T-cell (primary cell): ENCODE measurements around the gene APBB2. TPM values are rescaled to one million over a fixed set of nuclear protein-coding genes. Genes with fewer than 3 reads are reported as not detected.

Experiments
- ATAC-seq, 4 experiments: fragments of 200-7000 bp in 3 of 4; fragments of 150-1000 bp in 1 of 4; cut with Tn5 transposase; replicated peaks in 1 of 4; 1 replicate in 3 of 4; 2 replicates in 1 of 4; pipeline ENCODE4 v1.10.0; 2021; ENCODE audit warnings: moderate library complexity in 3 of 4, mild to moderate bottlenecking in 2 of 4, moderate number of reproducible peaks in 1 of 4
- CTCF ChIA-PET, 2 donors: fragments of 300-600 bp; sonication (Branson Sonifier 250); formaldehyde crosslinking; loops; one replicate each; lab custom pipeline; 2022; ENCODE audit warnings: antibody characterized with exemption in 2 of 2; lab: Charles Lee
- POLR2A ChIA-PET, 2 donors: fragments of 300-600 bp; sonication (Branson Sonifier 250); formaldehyde crosslinking; loops; one replicate each; lab custom pipeline; 2022; ENCODE audit warnings: antibody characterized with exemption in 2 of 2; lab: Charles Lee
- DNase-seq, 35 experiments: peaks; one replicate each; pipeline versions ENCODE4 v3.0.0 to v3.0.0-alpha.2; 2013 to 2023
- H3K27ac ChIP-seq: one replicate; pipeline ENCODE4 v1.5.1; 2013; ENCODE audit warnings: low read length
- H3K27me3 ChIP-seq, 2 experiments: replicated peaks in 1 of 2; 1 replicate in 1 of 2; 2 replicates in 1 of 2; pipeline versions ENCODE4 v1.6.1 to v1.7.0; 2013; ENCODE audit warnings: low read length in 1 of 2, mixed read lengths in 1 of 2; ENCODE audit not compliant: control insufficient read depth in 2 of 2, insufficient read depth in 2 of 2; ENCODE audit errors: extremely low read depth in 1 of 2
- H3K36me3 ChIP-seq, 2 donors: 1 replicate in 1 of 2; 2 replicates in 1 of 2; pipeline versions ENCODE4 v1.6.1 to v1.7.0; 2013; ENCODE audit warnings: low read length in 1 of 2; ENCODE audit not compliant: control insufficient read depth in 2 of 2, insufficient read depth in 1 of 2; ENCODE audit errors: extremely low read depth in 1 of 2
- H3K4me1 ChIP-seq, 2 experiments: 1 replicate in 1 of 2; 2 replicates in 1 of 2; pipeline versions ENCODE4 v1.6.1 to v1.7.0; 2013; ENCODE audit warnings: low read length in 2 of 2, mixed read lengths in 1 of 2; ENCODE audit not compliant: insufficient read depth in 2 of 2, control insufficient read depth in 1 of 2; ENCODE audit errors: extremely low read depth in 1 of 2
- H3K4me3 ChIP-seq, 2 donors: 1 replicate in 1 of 2; 2 replicates in 1 of 2; pipeline versions ENCODE4 v1.5.1 to v1.7.0; 2013; ENCODE audit warnings: mild to moderate bottlenecking in 2 of 2, low read length in 1 of 2, moderate library complexity in 1 of 2; ENCODE audit not compliant: control insufficient read depth in 1 of 2; ENCODE audit errors: extremely low read depth in 1 of 2
- H3K9me3 ChIP-seq: 2 replicates; pipeline ENCODE4 v1.7.0; 2013
- H3K27ac Mint-ChIP-seq, 2 donors: one replicate each; pipeline ENCODE4 v1.8.0; 2020 to 2021; ENCODE audit warnings: mild to moderate bottlenecking in 2 of 2, mixed read lengths in 2 of 2
- H3K27me3 Mint-ChIP-seq, 2 donors: one replicate each; pipeline ENCODE4 v1.8.0; 2021 to 2022; ENCODE audit warnings: mixed read lengths in 2 of 2
- H3K36me3 Mint-ChIP-seq: one replicate; pipeline ENCODE4 v1.8.0; 2021; ENCODE audit warnings: mixed read lengths
- H3K4me1 Mint-ChIP-seq, 3 donors: one replicate each; pipeline ENCODE4 v1.8.0; 2020 to 2022; ENCODE audit warnings: mixed read lengths in 3 of 3, mild to moderate bottlenecking in 1 of 3
- H3K4me3 Mint-ChIP-seq, 3 donors: one replicate each; pipeline ENCODE4 v1.8.0; 2020 to 2022; ENCODE audit warnings: mild to moderate bottlenecking in 3 of 3, mixed read lengths in 3 of 3, moderate library complexity in 3 of 3
- H3K9me3 Mint-ChIP-seq, 3 donors: one replicate each; pipeline ENCODE4 v1.8.0; 2020 to 2022; ENCODE audit warnings: mixed read lengths in 3 of 3
- WGBS: methylation state at CpG from one replicate; pipeline ENCODE4 v1.1.5; 2013; ENCODE audit warnings: missing lambda C conversion rate; ENCODE audit not compliant: insufficient coverage; 5-methylcytosine and 5-hydroxymethylcytosine counted together
- total RNA-seq, 35 experiments: library from RNA in 6 of 35; stranded (reverse) in 6 of 35; fragments of 120-200 nt in 1 of 35; gene quantifications; one replicate each; pipeline versions ENCODE4 v1.2.1 to v1.2.4 and lab custom pipeline; 2013 to 2026

The APBB2 gene
- total RNA-seq, 5 donors from 2014 or later (not counting 1 experiment from before 2014, with no cell fraction given): 0.23 to 1.6 (median 0.70) TPM

DNA sequence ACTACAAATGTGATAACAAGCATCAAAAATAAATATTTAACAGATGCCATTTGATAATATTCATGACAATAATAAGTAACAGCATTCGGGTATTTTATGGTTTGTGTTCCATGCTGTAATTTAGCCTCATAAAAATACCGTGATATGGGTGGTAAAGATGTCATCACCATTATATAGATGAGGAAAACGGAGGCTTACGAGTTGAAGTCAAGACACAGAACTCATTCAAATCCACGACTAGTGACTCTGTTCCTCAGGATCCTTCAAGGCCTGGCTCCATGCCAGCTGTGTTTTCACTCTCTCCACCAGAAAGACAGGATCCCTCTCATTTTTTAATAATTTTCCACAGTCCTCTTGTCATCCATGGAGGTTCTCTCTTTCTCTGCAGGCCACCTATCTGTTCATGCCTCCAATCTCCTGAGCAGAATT lies 94.5 kb downstream of the APBB2 start:
- Histone ChIP-seq H3K36me3 (no peaks in the 10 kb centered on the region), H3K9me3 (no peaks in the 10 kb centered on the region), H3K27me3 (no peaks in the 10 kb centered on the region), H3K4me1 (no peaks in the 10 kb centered on the region), H3K4me3 (no peak overlapping the region), H3K27ac (no peak overlapping the region)
- no peaks in the 10 kb centered on the region for H3K36me3 Mint-ChIP-seq
- 71% methylated on average over 1 of the region's 5 CpGs for WGBS
- CTCF ChIA-PET: no interaction called here
- H3K27ac Mint-ChIP-seq: no peak overlapping the region
- peaks cover 0 to 4% of the 10 kb centered on the region in 2 donors for H3K27me3 Mint-ChIP-seq
- H3K9me3 Mint-ChIP-seq: peaks cover 0 to 9% (median 5%) of the 10 kb centered on the region in 3 donors
- no peak overlapping the region for H3K4me3 Mint-ChIP-seq
- DNase-seq: no peak
- no peak for ATAC-seq
- POLR2A ChIA-PET: no interaction called here
- H3K4me1 Mint-ChIP-seq: no peaks in the 10 kb centered on the region

GRCh38 chr4:41111791-41112190 lies 102.6 kb downstream of the APBB2 start:
- no peaks in the 10 kb centered on the region for H3K36me3 ChIP-seq
- no peak overlapping the region for H3K4me3 ChIP-seq
- no peaks in the 10 kb centered on the region for H3K36me3 Mint-ChIP-seq
- WGBS: no CpG with 5 or more reads among the region's 2 CpGs
- H3K27ac ChIP-seq: no peak overlapping the region
- no peak for DNase-seq
- H3K27ac Mint-ChIP-seq: no peak overlapping the region
- POLR2A ChIA-PET: no interaction called here
- CTCF ChIA-PET: no interaction called here
- peaks cover 0 to 6% (median 5%) of the 10 kb centered on the region in 3 donors for H3K9me3 Mint-ChIP-seq
- no peak overlapping the region for H3K4me3 Mint-ChIP-seq
- peaks cover 0 to 3% of the 10 kb centered on the region in 2 experiments for H3K27me3 ChIP-seq
- no peaks in the 10 kb centered on the region for H3K4me1 Mint-ChIP-seq
- no peaks in the 10 kb centered on the region for H3K9me3 ChIP-seq
- ATAC-seq: no peak
- H3K4me1 ChIP-seq: no peaks in the 10 kb centered on the region
- H3K27me3 Mint-ChIP-seq: peaks cover 0 to 3% of the 10 kb centered on the region in 2 donors

DNA sequence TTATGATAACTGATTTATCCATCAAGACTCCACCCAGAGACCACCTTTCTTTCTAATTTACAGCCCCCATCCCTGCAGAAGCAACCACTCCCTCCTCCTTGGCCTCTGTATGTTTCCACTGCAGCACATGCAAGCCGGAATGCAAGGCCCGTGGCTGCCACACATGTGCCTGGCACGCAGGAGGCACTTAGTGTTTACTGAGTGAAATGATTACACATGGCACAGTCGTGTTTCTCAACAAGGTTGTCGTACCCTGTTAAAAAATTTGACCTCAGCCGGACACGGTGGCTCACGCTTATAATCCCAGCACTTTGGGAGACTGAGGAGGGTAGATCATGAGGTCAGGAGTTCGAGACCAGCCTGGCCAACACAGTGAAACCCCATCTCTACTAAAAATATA lies 104.3 kb downstream of the APBB2 start:
- Histone ChIP-seq H3K27ac (no peak overlapping the region), H3K36me3 (no peaks in the 10 kb centered on the region), H3K4me3 (no peak overlapping the region), H3K4me1 (no peaks in the 10 kb centered on the region), H3K9me3 (no peaks in the 10 kb centered on the region), H3K27me3 (peaks cover 0 to 3% of the 10 kb centered on the region in 2 experiments)
- no peak for DNase-seq
- no peak for ATAC-seq
- no peaks in the 10 kb centered on the region for H3K36me3 Mint-ChIP-seq
- 73% methylated on average over 3 of the region's 9 CpGs for WGBS
- ChIA-PET CTCF (no interaction called here), POLR2A (no interaction called here)
- H3K27ac Mint-ChIP-seq: no peak overlapping the region
- peaks cover 0 to 3% of the 10 kb centered on the region in 2 donors for H3K27me3 Mint-ChIP-seq
- H3K4me1 Mint-ChIP-seq: no peaks in the 10 kb centered on the region
- no peaks in the 10 kb centered on the region for H3K9me3 Mint-ChIP-seq
- no peak overlapping the region for H3K4me3 Mint-ChIP-seq

DNA sequence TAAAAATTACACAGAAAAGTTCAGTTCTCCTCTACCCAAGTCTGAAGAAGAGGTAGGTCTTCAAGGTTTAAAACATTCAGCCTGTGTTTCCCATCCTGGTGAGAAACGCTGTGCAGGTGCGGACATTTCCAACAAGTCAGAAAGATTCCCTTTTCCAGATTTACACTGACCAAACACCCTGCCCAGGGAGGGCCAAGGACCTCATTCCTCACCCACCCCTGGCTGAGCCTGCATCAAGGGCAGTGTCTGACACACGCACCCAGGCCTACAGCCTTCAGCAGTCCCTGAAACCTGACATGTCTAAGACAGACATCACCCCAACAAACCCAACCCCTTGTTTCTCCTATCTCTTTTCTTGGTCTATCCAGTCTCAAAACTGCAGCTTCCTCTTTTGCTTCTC lies 105.9 kb downstream of the APBB2 start:
- Mint-ChIP-seq H3K36me3 (no peaks in the 10 kb centered on the region), H3K4me1 (no peaks in the 10 kb centered on the region), H3K27me3 (peaks cover 0 to 3% of the 10 kb centered on the region in 2 donors), H3K27ac (no peak overlapping the region), H3K9me3 (no peaks in the 10 kb centered on the region), H3K4me3 (no peak overlapping the region)
- Histone ChIP-seq H3K36me3 (no peaks in the 10 kb centered on the region), H3K4me3 (no peak overlapping the region), H3K27ac (no peak overlapping the region), H3K27me3 (peaks cover 0 to 3% of the 10 kb centered on the region in 2 experiments), H3K9me3 (no peaks in the 10 kb centered on the region), H3K4me1 (no peaks in the 10 kb centered on the region)
- POLR2A ChIA-PET: no interaction called here
- CTCF ChIA-PET: no interaction called here
- DNase-seq: no peak
- WGBS: 92% methylated on average over 3 of the region's 3 CpGs
- no peak for ATAC-seq

- H3K4me3 ChIP-seq: no peak overlapping the region
- ChIA-PET CTCF (no interaction called here), POLR2A (no interaction called here)
- DNase-seq (no peak), ATAC-seq (no peak)
- H3K9me3 ChIP-seq: no peaks in the 10 kb centered on the region
- H3K27ac ChIP-seq: no peak overlapping the region
- H3K36me3 Mint-ChIP-seq: no peaks in the 10 kb centered on the region
- no peaks in the 10 kb centered on the region for H3K36me3 ChIP-seq
- H3K9me3 Mint-ChIP-seq: no peaks in the 10 kb centered on the region
- H3K4me1 Mint-ChIP-seq: no peaks in the 10 kb centered on the region
- peaks cover 0 to 3% of the 10 kb centered on the region in 2 donors for H3K27me3 Mint-ChIP-seq
- no peak overlapping the region for H3K4me3 Mint-ChIP-seq
- H3K27ac Mint-ChIP-seq: no peak overlapping the region
- WGBS: no CpG with 5 or more reads among the region's 7 CpGs
- H3K27me3 ChIP-seq: no peaks in the 10 kb centered on the region
- H3K4me1 ChIP-seq: no peaks in the 10 kb centered on the region
Measured at GRCh38 chr4:41106694-41107419, 107.5 kb downstream of the APBB2 start.

DNA sequence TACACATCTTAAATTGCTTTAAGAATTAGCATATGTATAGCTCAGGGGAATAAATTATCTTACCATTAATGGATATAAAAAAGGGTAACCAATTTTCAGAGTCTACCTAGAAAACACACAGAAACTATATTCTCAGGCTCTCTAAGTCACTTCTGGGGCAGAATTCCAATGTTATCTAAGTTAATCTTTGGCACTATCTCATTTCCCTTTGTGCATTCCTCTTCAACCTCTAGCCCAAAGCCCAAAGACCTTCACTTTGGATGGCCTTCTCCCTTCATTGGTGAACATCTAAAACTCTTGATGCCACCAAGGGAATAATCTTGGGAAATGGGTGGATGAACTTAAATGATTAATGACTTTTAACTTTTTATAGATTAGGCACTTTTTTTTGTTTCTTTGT lies 108.3 kb downstream of the APBB2 start:
- Histone ChIP-seq H3K27me3 (no peaks in the 10 kb centered on the region), H3K9me3 (no peaks in the 10 kb centered on the region), H3K4me3 (no peak overlapping the region), H3K27ac (no peak overlapping the region), H3K36me3 (no peaks in the 10 kb centered on the region), H3K4me1 (no peaks in the 10 kb centered on the region)
- Mint-ChIP-seq H3K36me3 (no peaks in the 10 kb centered on the region), H3K9me3 (no peaks in the 10 kb centered on the region), H3K4me3 (no peak overlapping the region), H3K27ac (no peak overlapping the region), H3K4me1 (no peaks in the 10 kb centered on the region), H3K27me3 (peaks cover 0 to 3% of the 10 kb centered on the region in 2 donors)
- ChIA-PET CTCF (no interaction called here), POLR2A (no interaction called here)
- DNase-seq (no peak), ATAC-seq (no peak)
